ENCODE data around the gene LETM1.
A peak's percentile ranks its signal among the peaks of the same experiment; 100 is the strongest.

The LETM1 gene

GRCh38 chr4:1863297-1864033 is 7.5 kb upstream of the LETM1 start:
- no peaks in the 10 kb centered on the region for H3K27me3 ChIP-seq (ENCODE audit: insufficient read depth, low read length)
- no peak overlapping the region for H2AFZ ChIP-seq (ENCODE audit: low read length, unreplicated experiment)
- no peak overlapping the region for H3K27ac ChIP-seq (ENCODE audit: low read depth, low read length)
- H3K4me3 ChIP-seq (ENCODE audit: low read depth, low read length): no peak overlapping the region
- H3K36me3 ChIP-seq (ENCODE audit: insufficient read depth, low read length): no peaks in the 10 kb centered on the region
- H3K4me1 ChIP-seq (ENCODE audit: control insufficient read depth, insufficient read depth, low read length, unreplicated experiment): peaks cover 9% of the 10 kb centered on the region
- H3K79me2 ChIP-seq (ENCODE audit: control insufficient read depth, insufficient read depth, low read length, unreplicated experiment): no peaks in the 10 kb centered on the region

GRCh38 chr4:1862961-1863296 is 7.0 kb upstream of the LETM1 start:
- H3K4me3 ChIP-seq (ENCODE audit: low read depth, low read length): 0 out of 2 replicates have a peak overlapping the region, but pooled peaks have one; percentile 57
- no peaks in the 10 kb centered on the region for H3K27me3 ChIP-seq (ENCODE audit: insufficient read depth, low read length)
- no peaks in the 10 kb centered on the region for H3K36me3 ChIP-seq (ENCODE audit: insufficient read depth, low read length)
- no peak overlapping the region for H3K27ac ChIP-seq (ENCODE audit: low read depth, low read length)
- peaks cover 9% of the 10 kb centered on the region for H3K4me1 ChIP-seq (ENCODE audit: control insufficient read depth, insufficient read depth, low read length, unreplicated experiment)
- H2AFZ ChIP-seq (ENCODE audit: low read length, unreplicated experiment): no peak overlapping the region
- H3K79me2 ChIP-seq (ENCODE audit: control insufficient read depth, insufficient read depth, low read length, unreplicated experiment): peaks cover 5% of the 10 kb centered on the region

- Histone ChIP-seq H2AFZ (ENCODE audit: low read length, unreplicated experiment) (peak overlapping the region; percentile 4), H3K4me1 (ENCODE audit: control insufficient read depth, insufficient read depth, low read length, unreplicated experiment) (peaks cover 15% of the 10 kb centered on the region), H3K79me2 (ENCODE audit: control insufficient read depth, insufficient read depth, low read length, unreplicated experiment) (peaks cover 12% of the 10 kb centered on the region), H3K27me3 (ENCODE audit: insufficient read depth, low read length) (no peaks in the 10 kb centered on the region), H3K4me3 (ENCODE audit: low read depth, low read length) (peak overlapping the region; percentile 57), H3K27ac (ENCODE audit: low read depth, low read length) (no peak overlapping the region), H3K36me3 (ENCODE audit: insufficient read depth, low read length) (no peaks in the 10 kb centered on the region)
Observed at GRCh38 chr4:1862055-1862911, 6.3 kb upstream of the LETM1 start.

GRCh38 chr4:1859389-1859753 is 3.4 kb upstream of the LETM1 start:
- Histone ChIP-seq H3K4me1 (ENCODE audit: control insufficient read depth, insufficient read depth, low read length, unreplicated experiment) (peaks cover 24% of the 10 kb centered on the region), H3K4me3 (ENCODE audit: low read depth, low read length) (no peak overlapping the region), H3K27ac (ENCODE audit: low read depth, low read length) (no peak overlapping the region), H3K27me3 (ENCODE audit: insufficient read depth, low read length) (no peaks in the 10 kb centered on the region), H3K79me2 (ENCODE audit: control insufficient read depth, insufficient read depth, low read length, unreplicated experiment) (peaks cover 36% of the 10 kb centered on the region), H3K36me3 (ENCODE audit: insufficient read depth, low read length) (no peaks in the 10 kb centered on the region), H2AFZ (ENCODE audit: low read length, unreplicated experiment) (no peak overlapping the region)

- Histone ChIP-seq H3K36me3 (ENCODE audit: insufficient read depth, low read length) (no peaks in the 10 kb centered on the region), H3K4me3 (ENCODE audit: low read depth, low read length) (peak overlapping the region; percentile 82), H3K4me1 (ENCODE audit: control insufficient read depth, insufficient read depth, low read length, unreplicated experiment) (peaks cover 23% of the 10 kb centered on the region), H3K27me3 (ENCODE audit: insufficient read depth, low read length) (no peaks in the 10 kb centered on the region), H3K79me2 (ENCODE audit: control insufficient read depth, insufficient read depth, low read length, unreplicated experiment) (peaks cover 50% of the 10 kb centered on the region), H2AFZ (ENCODE audit: low read length, unreplicated experiment) (no peak overlapping the region), H3K27ac (ENCODE audit: low read depth, low read length) (no peak overlapping the region)
Observed at GRCh38 chr4:1857931-1858330, 2.0 kb upstream of the LETM1 start.

- no peaks in the 10 kb centered on the region for H3K27me3 ChIP-seq (ENCODE audit: insufficient read depth, low read length)
- H3K27ac ChIP-seq (ENCODE audit: low read depth, low read length): peak overlapping the region; percentile 55
- peaks cover 58% of the 10 kb centered on the region for H3K79me2 ChIP-seq (ENCODE audit: control insufficient read depth, insufficient read depth, low read length, unreplicated experiment)
Observed at GRCh38 chr4:1856943-1857699, 1.2 kb upstream of the LETM1 start.

GRCh38 chr4:1855333-1856070 is 454 bp downstream of the LETM1 start:
- Histone ChIP-seq H3K4me1 (ENCODE audit: control insufficient read depth, insufficient read depth, low read length, unreplicated experiment) (peaks cover 32% of the 10 kb centered on the region), H3K79me2 (ENCODE audit: control insufficient read depth, insufficient read depth, low read length, unreplicated experiment) (peaks cover 74% of the 10 kb centered on the region)

More at GRCh38 chr4:1856943-1857699, 1.2 kb upstream of the LETM1 start:
- peaks cover 20% of the 10 kb centered on the region for H3K4me1 ChIP-seq (ENCODE audit: control insufficient read depth, insufficient read depth, low read length, unreplicated experiment)
- H2AFZ ChIP-seq (ENCODE audit: low read length, unreplicated experiment): peak overlapping the region; percentile 19
- H3K36me3 ChIP-seq (ENCODE audit: insufficient read depth, low read length): no peaks in the 10 kb centered on the region
- peak overlapping the region; percentile 82 for H3K4me3 ChIP-seq (ENCODE audit: low read depth, low read length)

GRCh38 chr4:1854752-1855151 is 1.2 kb downstream of the LETM1 start:
- Histone ChIP-seq H3K27ac (ENCODE audit: low read depth, low read length) (no peak overlapping the region), H2AFZ (ENCODE audit: low read length, unreplicated experiment) (no peak overlapping the region), H3K27me3 (ENCODE audit: insufficient read depth, low read length) (no peaks in the 10 kb centered on the region), H3K79me2 (ENCODE audit: control insufficient read depth, insufficient read depth, low read length, unreplicated experiment) (peaks cover 80% of the 10 kb centered on the region), H3K4me3 (ENCODE audit: low read depth, low read length) (peak overlapping the region; percentile 82), H3K4me1 (ENCODE audit: control insufficient read depth, insufficient read depth, low read length, unreplicated experiment) (peaks cover 32% of the 10 kb centered on the region), H3K36me3 (ENCODE audit: insufficient read depth, low read length) (no peaks in the 10 kb centered on the region)

More at GRCh38 chr4:1855333-1856070, 454 bp downstream of the LETM1 start:
- no peaks in the 10 kb centered on the region for H3K36me3 ChIP-seq (ENCODE audit: insufficient read depth, low read length)
- peak overlapping the region; percentile 94 for H2AFZ ChIP-seq (ENCODE audit: low read length, unreplicated experiment)
- peak overlapping the region; percentile 82 for H3K4me3 ChIP-seq (ENCODE audit: low read depth, low read length)
- peak overlapping the region; percentile 48 for H3K27ac ChIP-seq (ENCODE audit: low read depth, low read length)
- no peaks in the 10 kb centered on the region for H3K27me3 ChIP-seq (ENCODE audit: insufficient read depth, low read length)

GRCh38 chr4:1852904-1853623 is 2.9 kb downstream of the LETM1 start:
- no peak overlapping the region for H3K4me3 ChIP-seq (ENCODE audit: low read depth, low read length)
- no peak overlapping the region for H2AFZ ChIP-seq (ENCODE audit: low read length, unreplicated experiment)
- H3K36me3 ChIP-seq (ENCODE audit: insufficient read depth, low read length): no peaks in the 10 kb centered on the region
- H3K4me1 ChIP-seq (ENCODE audit: control insufficient read depth, insufficient read depth, low read length, unreplicated experiment): peaks cover 32% of the 10 kb centered on the region
- H3K27ac ChIP-seq (ENCODE audit: low read depth, low read length): no peak overlapping the region
- H3K79me2 ChIP-seq (ENCODE audit: control insufficient read depth, insufficient read depth, low read length, unreplicated experiment): peaks cover 83% of the 10 kb centered on the region
- H3K27me3 ChIP-seq (ENCODE audit: insufficient read depth, low read length): no peaks in the 10 kb centered on the region
